Stimulated activated CD8-positive, alpha-beta memory T cell treated with anti-CD3 and anti-CD28 coated beads, Interleukin-15, amount 100 ng/mL, for 1 hour (primary cell): Measurements from ENCODE around the gene NCAM2.

ENCODE experiments used
- DNase-seq: peaks from one replicate; pipeline ENCODE4 v3.0.0-alpha.2; 2020; ENCODE audit warnings: low read depth

The NCAM2 gene

DNA sequence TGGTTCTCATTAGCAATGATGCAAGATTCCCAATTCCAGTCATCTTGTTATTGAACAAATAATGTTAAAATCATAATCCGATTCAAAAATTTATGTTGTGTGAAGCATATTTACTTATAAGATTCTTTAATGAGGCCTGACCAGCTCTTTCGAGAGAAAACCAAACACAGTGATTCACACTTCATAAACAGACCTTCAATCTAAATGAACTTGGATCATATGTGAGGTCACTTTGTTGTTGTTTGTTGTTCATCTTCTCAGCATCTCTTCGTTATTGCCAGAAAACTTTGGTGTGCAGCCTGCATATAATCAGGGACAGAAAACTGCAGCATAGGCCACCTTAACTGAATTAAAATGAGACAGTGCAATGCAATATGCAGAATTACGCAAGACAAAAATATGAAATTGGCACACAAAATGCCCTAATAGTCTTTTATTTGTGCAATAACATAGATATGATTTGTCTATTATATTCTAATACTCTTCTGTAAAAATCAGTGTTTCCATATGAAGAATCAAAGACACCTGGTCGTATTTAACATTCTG is 30.1 kb downstream of the NCAM2 start:
- no peak for DNase-seq

- no peak for DNase-seq
Observed at GRCh38 chr21:21029164-21029563, 31.0 kb downstream of the NCAM2 start.

DNA sequence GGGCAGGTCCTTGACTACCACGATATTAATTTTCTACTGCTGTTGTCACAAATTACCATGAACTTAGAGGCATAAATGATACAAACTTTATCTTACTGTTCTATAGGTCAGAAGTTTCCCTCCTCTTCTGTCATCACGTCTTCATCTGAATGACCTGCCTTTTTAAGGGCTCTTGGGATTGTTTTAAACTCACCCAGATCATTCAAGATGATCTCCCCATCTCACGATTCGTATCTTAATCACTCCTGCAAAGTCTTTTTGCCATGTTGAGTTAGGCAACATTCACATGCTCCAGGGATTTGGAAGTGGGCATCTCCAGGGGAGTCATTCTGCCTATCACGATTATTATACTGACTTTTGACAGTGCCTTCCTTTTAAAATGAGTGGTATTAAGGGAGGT is 32.1 kb downstream of the NCAM2 start:
- no peak for DNase-seq

DNA sequence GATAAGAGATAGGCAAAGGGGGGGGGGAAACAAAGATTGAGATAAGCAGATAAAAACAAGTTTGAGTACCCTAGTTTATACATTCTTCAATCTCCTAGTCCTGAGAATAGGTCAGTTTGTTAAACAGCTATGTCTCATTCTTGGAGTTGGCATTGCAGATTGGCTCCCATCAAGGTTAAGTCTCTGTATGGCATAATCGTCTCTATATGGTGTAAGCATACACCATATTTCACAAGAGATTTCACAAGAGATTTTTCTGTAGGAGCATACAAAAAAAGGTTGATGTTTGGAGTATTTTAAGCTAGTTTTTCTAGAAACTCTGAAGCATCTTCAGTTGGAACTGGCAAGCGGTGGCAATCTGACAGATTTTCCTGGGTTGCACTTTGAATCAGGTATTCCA is 35.8 kb downstream of the NCAM2 start:
- no peak for DNase-seq

- no peak for DNase-seq
Observed at GRCh38 chr21:21039624-21040170, 41.5 kb downstream of the NCAM2 start.

DNA sequence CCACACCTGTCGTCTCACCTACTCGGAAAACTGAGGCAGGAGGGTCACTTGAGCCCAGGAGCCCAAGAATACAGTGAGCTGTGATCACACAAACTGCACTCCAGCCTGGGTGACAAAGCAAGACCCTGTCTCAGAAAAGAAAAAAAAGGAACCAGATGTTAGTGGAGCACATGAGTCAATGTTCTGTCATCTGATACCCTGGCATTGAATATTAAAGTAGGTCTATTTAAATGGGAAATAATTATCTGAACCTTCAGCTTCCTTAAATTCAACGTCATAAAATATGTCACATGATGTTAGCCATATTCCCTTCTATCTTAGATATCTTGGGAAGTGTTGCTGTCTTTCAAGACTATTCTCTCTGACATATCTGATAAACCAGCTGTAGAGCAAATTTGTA is 47.3 kb downstream of the NCAM2 start:
- DNase-seq: no peak

GRCh38 chr21:21046063-21046462 is 47.9 kb downstream of the NCAM2 start:
- no peak for DNase-seq

GRCh38 chr21:21051109-21052055 is 53.2 kb downstream of the NCAM2 start:
- no peak for DNase-seq

DNA sequence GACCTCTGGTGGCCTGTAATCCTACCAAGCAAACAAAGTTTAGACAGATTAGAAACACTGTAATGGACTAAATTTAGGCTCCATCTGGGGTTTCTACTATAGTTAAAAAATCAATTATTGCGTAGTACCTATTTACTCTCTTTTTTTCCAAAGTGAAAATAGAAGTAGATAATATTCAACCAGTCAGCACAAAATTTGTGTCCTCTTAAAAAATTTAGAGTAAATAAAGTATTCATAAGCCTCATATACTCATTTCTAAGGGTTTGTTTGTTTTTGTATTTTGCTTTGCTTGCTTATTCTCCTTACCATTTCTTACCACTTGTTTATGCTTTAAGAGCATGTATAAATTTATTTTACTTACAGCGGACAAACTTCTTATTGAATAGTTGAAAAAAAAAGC is 54.5 kb downstream of the NCAM2 start:
- no peak for DNase-seq

- no peak for DNase-seq
Observed at GRCh38 chr21:21057349-21058062, 59.3 kb downstream of the NCAM2 start.

- DNase-seq: no peak
Observed at GRCh38 chr21:21063828-21064227, 65.6 kb downstream of the NCAM2 start.

- DNase-seq: no peak
Observed at GRCh38 chr21:21064353-21064752, 66.1 kb downstream of the NCAM2 start.

DNA sequence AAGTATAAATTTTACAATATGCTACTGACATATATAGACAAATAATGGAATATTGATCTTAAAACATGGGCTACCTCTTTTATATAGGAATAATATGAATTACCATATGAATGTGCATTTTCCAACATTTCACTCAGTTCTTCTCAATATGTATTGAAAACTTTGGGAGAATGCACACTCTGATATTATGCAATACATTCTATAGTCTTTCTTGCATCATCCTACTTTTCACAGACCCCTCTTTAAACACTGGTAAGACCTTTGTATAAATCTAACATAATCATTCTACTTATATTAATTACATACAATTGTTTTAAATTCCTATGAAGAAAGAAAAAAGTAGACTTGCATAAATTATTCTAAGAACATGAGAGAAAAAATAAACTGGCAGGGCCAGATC is 69.2 kb downstream of the NCAM2 start:
- no peak for DNase-seq

DNA sequence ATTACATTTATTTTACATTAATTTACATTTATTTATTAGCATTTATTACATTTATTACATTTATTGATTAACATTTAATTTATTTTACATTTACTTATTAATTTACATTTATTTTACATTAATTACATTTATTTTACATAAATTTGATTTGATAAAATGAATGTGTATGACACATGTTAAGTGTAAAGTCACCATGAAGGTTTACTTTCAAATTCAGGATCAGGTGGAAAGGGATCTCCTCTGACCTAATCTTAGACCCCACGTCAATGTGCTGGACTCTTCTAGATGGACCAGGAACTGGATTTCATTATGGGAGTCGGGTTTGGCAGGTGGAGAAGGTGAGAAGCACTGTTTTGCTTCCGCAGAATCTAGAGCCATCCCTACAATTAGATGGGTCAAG is 76.1 kb downstream of the NCAM2 start:
- no peak for DNase-seq

DNA sequence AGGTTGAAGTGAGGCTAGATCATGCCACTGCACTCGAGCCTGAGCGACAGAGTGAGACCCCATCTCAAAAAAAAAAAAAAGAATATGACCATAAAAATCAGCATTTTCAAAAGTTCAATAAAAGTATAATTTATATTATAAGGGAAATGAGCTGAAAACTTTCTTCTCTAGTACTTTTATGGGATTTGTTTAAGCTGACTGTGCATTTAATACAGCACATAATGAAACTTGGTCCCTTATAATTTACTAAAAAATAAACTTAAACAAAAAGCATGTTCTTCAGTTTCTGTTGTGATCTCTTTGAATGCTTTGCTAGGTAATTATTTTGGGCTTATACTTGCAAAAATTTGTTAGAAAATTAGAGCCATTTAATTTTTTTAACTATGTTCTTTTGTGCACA is 77.8 kb downstream of the NCAM2 start:
- DNase-seq: no peak

DNA sequence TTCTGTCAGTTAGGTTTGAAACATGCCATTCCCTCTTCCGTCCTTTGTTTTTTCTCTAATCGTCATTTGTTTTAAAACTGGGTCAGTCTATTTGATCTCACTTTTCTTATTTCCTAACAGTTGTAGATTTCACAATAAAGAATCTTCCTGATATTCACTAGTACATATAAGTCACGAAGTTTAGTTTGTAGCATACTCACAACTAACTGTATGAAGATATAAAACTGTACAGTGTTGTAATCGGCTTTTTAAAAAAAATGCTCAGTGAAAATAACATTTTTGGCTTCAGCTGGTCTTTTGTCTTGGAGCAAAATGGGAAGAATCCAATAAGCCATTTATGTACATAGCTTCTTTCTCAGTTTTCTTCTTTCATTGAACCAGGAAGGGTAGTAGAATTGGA is 78.3 kb downstream of the NCAM2 start:
- DNase-seq: no peak

DNA sequence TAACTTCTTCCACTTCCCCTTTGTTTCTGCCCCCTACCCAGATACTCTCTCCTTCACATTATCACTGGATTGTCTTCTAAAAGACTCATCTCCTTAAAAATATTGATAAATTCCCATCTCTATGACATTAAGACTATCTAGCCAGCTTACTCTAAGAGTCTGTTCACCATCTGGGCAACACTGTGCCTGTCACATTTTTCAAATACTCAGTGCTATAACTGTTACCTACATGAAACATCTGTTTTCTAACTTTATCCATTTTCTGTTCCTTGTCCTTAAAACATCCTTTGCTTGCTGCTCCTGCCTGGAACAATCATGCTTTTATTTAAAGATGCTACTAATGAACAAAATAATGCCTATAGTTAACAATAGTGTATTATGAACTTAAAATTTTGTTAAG is 81.4 kb downstream of the NCAM2 start:
- no peak for DNase-seq

GRCh38 chr21:21084179-21084578 is 86.0 kb downstream of the NCAM2 start:
- DNase-seq: no peak

DNA sequence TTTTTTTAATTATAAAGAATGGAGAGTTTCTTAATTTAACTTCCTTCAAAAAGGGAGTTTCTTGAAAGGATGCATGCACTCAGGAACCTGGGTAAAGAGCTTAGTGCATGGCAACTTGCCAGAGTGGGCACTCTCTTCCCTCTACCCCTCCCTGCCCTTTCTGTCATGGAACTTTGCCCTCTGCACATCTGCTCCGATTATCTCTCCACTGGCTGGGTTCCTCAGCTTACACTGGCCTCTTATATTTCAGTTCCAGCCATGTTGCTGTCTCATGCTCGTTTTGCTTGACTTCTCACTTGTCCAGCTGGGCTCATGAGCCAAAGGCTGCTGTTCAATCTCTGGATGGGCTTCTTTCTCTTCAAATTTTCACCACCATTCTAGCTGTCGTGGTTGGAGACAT is 87.0 kb downstream of the NCAM2 start:
- DNase-seq: no peak

DNA sequence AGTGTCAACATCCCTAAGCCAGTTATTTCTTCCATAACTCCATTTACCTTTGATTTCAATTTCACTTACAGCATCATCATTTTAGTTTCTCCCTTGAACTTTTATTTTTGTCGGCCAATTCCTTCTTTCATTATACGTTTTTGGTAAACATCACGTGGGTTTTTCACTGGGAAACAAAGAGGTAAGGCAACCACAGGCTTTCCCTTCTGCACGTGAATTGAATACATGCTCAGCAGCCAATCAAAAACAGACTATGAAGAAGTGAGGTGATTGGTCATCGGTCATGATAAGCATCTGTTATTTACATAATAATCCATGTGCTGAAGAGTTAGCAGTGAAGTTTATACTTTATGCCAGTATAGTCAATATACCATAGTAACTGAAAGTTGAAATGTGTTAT is 98.7 kb downstream of the NCAM2 start:
- no peak for DNase-seq

DNA sequence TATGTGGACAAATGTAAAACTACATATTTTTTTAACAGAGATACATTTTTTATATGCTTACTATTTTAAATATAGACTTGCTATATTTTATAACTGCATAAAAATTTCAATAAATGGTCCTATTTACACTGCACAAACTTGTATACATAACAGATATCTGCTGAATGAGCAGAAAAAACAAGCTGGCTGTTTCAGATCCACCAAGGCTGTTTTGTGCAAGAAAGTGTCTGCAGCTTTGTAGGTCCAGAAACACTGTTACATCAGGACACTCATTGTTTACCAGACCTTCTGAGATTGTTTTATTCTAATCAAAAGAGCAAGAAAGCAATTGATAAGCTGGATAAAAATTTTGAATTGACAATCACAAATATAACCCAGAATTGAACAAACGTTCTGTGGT is 99.3 kb downstream of the NCAM2 start:
- DNase-seq: no peak

DNA sequence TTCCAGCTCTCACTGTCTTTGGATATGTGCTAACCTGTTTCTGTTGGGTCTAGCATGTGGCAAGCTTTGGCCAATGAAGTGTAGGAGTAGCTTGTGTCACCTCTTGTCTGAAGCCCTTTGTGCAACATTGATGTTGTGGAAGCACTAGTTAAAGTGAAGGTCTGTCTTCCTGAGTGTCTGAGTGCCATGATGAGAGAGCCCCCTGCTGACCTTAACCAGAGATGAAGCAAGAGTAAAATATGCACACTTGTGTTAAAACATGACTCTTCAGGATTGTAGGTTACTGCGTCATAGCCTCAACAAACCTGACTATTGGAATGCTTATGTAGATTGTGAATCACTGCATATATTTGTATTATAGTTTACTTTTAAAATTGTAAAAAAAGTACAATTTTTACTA is 103.7 kb downstream of the NCAM2 start:
- DNase-seq: no peak

DNA sequence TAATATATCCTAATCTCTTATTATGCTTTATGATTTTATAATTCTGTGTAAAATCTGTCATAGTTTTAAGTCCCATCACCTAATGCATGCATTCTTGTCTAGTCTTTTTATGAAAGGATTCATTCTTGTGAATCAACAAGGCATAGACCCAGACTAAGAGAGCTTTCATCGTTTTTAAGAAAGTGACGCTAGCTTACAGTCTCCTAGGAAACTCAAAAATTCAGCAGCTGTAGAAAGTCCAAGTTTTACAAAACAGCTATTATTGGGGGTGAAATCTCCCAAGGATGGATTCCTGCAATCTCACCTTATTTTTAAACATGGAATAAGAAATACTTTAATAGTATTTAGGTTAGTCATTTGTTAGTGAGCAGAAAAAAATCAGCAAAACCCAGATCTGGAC is 104.7 kb downstream of the NCAM2 start:
- DNase-seq: no peak
